Heart left ventricle (tissue), 13 donors: ENCODE measurements around the gene ATP1A4.

Experiments
- POLR2A ChIP-seq, 2 donors: fragments of 450-650 bp; IDR thresholded peaks; one replicate each; pipeline ENCODE4 v1.6.1; 2017; ENCODE audit warnings: antibody characterized with exemption in 2 of 2, mild to moderate bottlenecking in 2 of 2, moderate library complexity in 2 of 2
- TF ChIP-seq, protein P1 (sequence below), 12 donors: fragments of 200-600 bp; sonication (generic) in 4 of 12; IDR thresholded peaks; one replicate each; pipeline versions ENCODE4 v1.5.0 to v1.8.0; 2018 to 2022; ENCODE audit warnings: antibody characterized with exemption in 12 of 12, mild to moderate bottlenecking in 5 of 12
- donor health status: ischemic (EF 13 %, LVEDD 7.1; RV severe dilation, severe dysfunction).
- donor health status: DM: no; HTN: yes; CAD: no.
- donor health status: DM: no; HTN: no; CAD: no.
- donor health status: ischemic (EF 25% LVEDD 6.9; RV normal size, moderate dysfunction).
- donor health status: ischemic (EF 25% LVEDD 5.7; RV mildly dilated, moderate dysfunction).
- donor health status: ischemic (EF 35%, LVEDD 5.7; RV mildly dilated, moderate dysfunction).
- donor health status: nonischemic (EF 11% LVEDD 7.7; RV severe dilation, severe dysfunction).
- donor health status: DM: yes; HTN: yes; CAD: no.
- donor health status: PGD.
- donor health status: ischemic (EF 29% LVEDD 5.4; RV normal size, mild dysfunction).
- donor health status: nonischemic (EF 23%, LVEDD 6.1; RV moderate dilation, normal function).

DNA sequence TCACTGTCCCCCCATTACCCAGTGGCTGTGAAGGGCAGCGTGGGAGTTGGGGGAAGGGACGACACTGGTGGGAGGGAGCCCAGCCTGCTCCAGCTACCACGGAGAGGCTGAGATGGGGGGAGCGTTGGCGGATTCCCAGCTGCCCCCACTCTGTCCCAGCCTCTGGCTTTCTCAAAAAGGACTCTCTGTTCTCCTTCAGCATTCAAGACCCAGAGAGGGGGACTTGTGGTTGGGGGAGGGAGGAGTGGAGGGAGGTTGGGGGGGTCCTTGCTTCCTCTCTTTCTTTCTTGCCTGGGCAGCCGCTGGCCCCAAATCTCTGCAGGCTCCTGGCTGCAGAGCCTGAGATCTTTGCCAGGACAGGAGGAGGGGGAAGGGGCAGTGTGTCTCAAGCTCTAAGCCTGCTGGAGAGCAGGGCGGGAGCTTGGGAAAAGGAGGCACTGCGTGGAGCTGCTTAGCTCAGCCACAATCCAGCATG is 33.7 kb upstream of the ATP1A4 start:
- TF ChIP-seq, protein P1, sequence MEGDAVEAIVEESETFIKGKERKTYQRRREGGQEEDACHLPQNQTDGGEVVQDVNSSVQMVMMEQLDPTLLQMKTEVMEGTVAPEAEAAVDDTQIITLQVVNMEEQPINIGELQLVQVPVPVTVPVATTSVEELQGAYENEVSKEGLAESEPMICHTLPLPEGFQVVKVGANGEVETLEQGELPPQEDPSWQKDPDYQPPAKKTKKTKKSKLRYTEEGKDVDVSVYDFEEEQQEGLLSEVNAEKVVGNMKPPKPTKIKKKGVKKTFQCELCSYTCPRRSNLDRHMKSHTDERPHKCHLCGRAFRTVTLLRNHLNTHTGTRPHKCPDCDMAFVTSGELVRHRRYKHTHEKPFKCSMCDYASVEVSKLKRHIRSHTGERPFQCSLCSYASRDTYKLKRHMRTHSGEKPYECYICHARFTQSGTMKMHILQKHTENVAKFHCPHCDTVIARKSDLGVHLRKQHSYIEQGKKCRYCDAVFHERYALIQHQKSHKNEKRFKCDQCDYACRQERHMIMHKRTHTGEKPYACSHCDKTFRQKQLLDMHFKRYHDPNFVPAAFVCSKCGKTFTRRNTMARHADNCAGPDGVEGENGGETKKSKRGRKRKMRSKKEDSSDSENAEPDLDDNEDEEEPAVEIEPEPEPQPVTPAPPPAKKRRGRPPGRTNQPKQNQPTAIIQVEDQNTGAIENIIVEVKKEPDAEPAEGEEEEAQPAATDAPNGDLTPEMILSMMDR (IDR thresholded peaks at IDR 0.05): no peak
- no peak for TF ChIP-seq POLR2A (IDR thresholded peaks at IDR 0.05)
